Measurements from ENCODE around the gene CLCN1.
"Not testable (repeated sequence)": the region's sequence is repeated elsewhere in the genome, so short reads cannot be mapped to it uniquely, and the experiment has no call there.

CLCN1 gene

DNA sequence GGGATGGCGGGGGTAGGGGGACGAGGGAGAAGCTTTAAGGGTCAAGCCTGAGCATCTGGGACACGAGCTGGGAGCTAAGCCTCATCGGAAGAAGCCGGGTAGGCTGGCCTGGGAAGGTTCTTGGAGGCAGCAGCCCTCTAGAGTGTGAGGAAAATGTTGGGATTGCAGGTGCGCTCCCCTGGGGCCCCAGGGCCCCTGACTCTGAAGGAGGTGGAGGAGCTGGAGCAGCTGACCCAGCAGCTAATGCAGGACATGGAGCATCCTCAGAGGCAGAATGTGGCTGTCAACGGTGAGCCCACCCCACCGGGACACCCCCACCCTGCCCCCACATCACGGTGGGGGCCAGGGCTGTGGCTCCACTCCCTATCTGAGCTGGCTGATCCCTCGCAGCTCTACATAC lies 72.1 kb downstream of the CLCN1 start:
- no peak for DNase-seq

- no peak for DNase-seq
Observed at GRCh38 chr7:143388491-143389101, 72.7 kb downstream of the CLCN1 start.

GRCh38 chr7:143389316-143390103 lies 73.6 kb downstream of the CLCN1 start:
- no peak for DNase-seq

GRCh38 chr7:143390104-143390772 lies 74.3 kb downstream of the CLCN1 start:
- DNase-seq, result no peak

- DNase-seq, result no peak
Observed at GRCh38 chr7:143390773-143391317, 74.9 kb downstream of the CLCN1 start.

- no peak for DNase-seq
Observed at GRCh38 chr7:143391462-143392404, 75.8 kb downstream of the CLCN1 start.

DNA sequence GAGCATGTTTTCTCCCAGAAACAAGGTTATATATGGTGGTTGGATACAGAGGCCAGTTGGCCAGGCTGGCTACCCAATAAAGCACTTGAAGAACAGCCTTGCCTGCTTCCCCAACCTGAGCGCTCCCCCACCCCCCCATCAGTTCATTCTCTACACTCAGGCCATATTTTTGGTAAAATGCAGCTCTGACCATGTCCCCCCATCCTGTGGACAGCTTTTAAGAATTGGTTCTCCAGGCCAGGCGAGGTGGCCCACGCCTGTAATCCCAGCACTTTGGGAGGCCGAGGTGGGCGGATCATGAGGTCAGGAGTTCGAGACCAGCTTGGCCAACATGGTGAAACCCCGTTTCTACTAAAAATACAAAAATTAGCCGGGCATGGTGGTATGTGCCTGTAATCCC lies 76.5 kb downstream of the CLCN1 start:
- DNase-seq, result not testable (repeated sequence)

DNA sequence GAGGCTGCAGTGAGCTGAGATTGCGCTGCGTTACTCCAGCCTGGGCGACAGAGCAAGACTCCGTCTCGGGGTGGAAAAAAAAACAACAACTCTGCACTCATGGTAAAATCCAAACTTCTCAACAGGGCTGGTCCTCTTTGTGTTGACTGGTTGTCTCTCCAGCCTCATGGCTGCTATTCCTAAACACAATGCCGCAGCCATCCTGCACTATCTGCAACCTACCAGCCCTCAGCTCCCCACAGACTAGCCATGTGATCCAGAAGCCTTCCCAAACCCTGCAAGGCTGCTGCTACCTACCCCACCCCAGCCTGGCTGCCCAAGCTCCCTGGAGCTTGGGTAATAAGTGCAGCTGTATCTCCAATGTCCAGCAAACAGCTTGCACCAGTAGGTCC lies 77.0 kb downstream of the CLCN1 start:
- DNase-seq, result no peak

GRCh38 chr7:143393267-143394041 lies 77.5 kb downstream of the CLCN1 start:
- no peak for DNase-seq

- no peak for DNase-seq
Observed at GRCh38 chr7:143394068-143394467, 78.2 kb downstream of the CLCN1 start.

- no peak for DNase-seq
Observed at GRCh38 chr7:143394777-143395176, 78.9 kb downstream of the CLCN1 start.

DNA sequence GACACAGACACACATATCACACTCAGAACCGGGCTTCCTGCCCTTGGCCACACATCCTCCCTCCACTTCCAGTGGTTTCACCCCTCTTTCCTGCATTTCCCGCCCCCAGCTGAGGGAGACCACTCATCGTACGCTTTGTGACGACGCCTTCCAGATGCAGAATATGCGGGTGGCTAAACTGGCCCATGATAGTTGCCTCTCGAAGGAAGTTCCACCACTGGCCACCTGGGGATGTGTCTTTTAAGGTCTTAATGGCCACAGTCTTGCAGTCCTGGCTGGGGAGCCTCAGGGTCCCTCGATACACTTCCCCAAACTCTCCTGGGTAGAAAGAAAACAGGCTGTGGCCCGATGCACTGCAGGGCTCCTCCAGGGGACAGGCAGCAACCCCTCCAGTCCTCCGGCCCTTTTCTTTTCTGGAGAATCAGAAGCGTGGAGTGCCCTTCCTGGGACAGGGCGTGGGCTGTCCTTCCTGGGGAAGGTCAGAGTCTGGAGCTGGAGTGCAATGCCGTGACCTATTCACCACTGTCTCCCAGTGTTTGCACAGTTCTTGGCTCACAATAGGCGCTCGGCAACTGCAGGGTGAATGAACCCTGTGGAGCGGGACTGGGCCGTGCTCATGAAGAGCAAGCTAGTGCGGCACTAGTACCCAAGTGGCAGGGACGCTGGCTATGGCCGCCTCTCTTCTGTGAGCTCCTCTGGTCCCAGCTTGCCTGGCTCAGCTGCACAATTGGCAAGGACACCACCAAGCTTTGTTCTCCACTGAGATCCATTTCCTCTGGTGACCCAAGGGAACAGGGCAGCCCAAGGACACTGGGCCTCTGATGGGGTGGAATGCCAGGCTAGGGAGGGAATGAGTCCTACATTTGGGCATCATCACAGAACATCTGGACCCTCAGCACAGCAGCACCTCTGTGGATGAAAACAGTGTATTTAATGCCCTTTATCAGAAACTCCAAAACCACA lies 79.6 kb downstream of the CLCN1 start:
- DNase-seq, result no peak

DNA sequence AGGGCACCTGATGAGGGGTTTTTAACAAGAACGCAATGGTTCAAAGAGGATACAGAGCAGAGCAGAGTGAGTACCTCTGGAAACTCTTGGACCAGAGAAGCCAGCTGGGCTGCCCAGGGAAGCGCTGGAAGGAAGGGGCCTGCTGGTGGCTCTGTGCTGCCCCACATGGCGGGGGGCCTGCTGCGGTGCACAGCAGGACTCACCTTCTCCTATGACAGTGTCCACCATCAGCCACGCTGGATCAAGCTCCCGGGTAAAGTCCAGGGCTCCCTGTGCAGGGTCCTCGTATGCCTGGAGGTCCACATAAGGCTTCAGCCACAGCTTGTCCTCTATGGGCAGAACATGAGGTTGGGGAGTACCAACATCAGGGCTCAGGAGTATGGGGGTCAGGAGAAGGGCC lies 80.3 kb downstream of the CLCN1 start:
- no peak for DNase-seq

- DNase-seq, result no peak
Observed at GRCh38 chr7:143396625-143397556, 81.0 kb downstream of the CLCN1 start.

DNA sequence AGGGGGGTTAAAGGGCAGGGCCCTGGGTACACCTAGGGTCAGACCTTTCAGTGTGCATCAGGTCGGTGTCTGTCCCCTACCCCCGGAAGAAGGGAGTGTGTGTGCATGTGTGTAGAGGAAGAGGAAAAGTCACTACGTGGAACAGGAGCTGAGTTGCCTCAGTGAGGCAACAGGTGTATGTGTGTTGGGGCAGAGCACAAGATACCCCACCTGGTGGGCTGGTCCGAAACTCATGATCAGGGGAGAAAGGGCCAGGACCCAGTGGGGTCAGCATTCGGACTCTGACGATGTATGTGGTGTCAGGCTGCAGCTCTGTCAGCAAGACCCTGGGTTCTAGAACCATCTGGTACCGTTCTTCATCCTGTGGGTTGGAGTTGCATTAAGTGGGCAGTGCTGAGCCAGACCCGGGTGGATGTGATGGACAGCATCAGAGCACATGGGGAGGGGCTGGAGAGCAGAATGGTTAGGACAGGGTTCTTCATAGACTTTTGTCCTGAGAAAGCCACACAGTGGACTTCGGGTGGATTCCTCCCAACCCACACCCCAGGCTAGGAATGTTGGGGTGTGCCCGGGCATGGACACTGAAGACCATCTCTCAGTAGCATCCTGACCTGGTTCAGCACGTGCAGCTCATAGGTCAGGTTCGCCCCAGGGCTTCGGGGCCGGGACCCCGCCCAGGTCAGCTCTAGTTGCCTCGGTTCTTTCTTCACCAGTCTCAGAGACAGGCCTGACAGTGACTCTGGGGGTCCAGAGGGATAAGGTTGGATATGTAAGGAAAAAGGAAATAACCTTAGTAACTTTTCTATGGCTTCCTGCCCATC lies 82.0 kb downstream of the CLCN1 start:
- DNase-seq, result no peak

DNA sequence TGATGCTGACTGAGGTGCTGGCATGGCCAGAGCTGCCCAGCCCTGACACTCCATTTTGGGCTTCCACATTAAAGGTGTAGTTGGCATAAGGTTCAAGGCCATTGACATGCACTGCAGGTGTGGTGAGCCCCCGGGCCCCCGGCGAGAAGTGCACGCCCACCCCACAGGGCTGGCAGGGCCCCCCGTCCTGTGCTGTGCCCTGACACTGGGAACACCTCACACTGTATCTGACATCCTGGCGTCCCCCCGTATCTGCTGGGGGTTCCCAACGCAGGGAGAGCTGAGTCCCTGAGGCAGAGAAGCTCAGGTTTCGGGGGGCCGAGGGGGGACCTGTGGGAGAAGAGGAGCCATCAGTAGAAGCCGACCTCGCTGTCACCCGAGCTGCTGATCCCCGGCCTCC lies 82.7 kb downstream of the CLCN1 start:
- no peak for DNase-seq

DNA sequence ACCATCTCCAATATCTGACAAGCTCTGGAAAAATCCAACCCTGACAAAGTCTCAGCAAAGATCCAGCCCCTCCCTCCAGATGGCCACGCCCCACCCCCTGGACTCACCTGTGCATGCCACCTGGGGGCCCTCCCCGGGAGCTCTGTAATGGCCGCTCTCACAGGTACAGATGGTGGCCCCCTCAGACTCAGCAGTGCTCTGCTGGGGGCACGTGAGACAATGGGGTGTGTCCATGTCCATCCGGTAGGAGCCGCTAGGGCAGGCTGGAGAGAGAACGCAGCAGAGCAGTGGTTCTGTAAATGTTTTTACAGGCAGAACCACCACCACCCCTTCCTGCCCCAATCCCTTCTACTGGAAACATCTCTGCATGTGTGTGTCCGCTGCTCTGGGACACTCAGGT lies 83.2 kb downstream of the CLCN1 start:
- DNase-seq, result no peak

DNA sequence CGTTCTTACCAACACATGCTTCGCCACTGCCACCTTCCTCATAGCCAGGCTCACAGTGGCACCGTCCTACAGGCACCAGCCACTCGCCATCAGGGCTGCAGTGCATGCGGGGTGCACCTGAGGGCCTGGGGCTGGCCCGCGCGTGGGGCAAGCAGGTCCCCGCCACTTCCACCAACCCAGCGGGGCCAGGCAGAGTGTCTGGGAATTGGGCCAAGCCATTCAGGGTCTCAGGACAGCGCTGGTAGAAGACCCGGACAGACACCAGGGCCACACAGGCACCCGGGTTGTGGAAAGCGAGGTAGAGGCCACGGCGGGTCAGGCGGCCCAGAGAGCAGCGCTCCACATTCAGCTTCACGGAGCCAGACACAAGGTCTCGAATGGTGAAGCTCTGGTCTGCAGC lies 83.7 kb downstream of the CLCN1 start:
- DNase-seq, result no peak

DNA sequence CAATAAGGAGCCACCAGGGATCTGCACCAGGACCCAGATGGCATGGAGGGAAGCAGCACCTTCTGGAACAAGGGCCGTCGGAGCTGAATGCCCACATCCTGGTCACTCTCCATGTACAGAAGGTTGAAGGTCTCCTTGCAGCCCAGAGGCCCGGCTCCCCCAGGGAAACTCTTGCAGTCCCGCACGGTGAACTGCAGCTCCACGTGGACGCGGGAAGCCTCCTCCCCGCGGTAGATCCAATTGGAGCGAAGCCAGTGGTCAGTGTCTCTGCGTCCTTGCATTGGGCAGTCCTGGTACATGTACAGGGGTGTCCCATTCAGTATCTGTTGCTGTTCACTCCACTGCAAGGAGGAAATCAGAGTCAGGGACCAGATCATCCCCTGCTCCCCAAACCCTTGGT lies 85.4 kb downstream of the CLCN1 start:
- DNase-seq, result no peak
